Gastrocnemius medialis (tissue), 4 donors: ENCODE results near the gene INTS15. TPM values are rescaled to one million over a fixed set of nuclear protein-coding genes. Genes with fewer than 3 reads are reported as not detected.

Source experiments
- ATAC-seq, 2 donors: fragments of 150-250 bp; one replicate each; pipeline ENCODE4 v1.9.1; 2016
- DNase-seq, 2 donors: peaks; one replicate each; pipeline ENCODE4 v3.0.0-alpha.2; 2019
- H3K27ac ChIP-seq, 4 donors: fragments of 200-600 bp; sonication (generic); 1 replicate in 1 of 4; 2 replicates in 3 of 4; pipeline ENCODE4 v1.5.1; 2016 to 2018; ENCODE audit warnings: mild to moderate bottlenecking in 2 of 4, moderate library complexity in 1 of 4
- H3K27me3 ChIP-seq, 3 donors: fragments of 200-600 bp; sonication (generic) in 2 of 3; 1 replicate in 1 of 3; 2 replicates in 2 of 3; pipeline versions ENCODE4 v1.5.1 to v1.6.0; 2016 to 2019; ENCODE audit warnings: mild to moderate bottlenecking in 1 of 3, moderate library complexity in 1 of 3
- H3K36me3 ChIP-seq, 2 donors: fragments of 200-600 bp; sonication (generic) in 1 of 2; one replicate each; pipeline ENCODE4 v1.5.1; 2017 to 2018
- H3K4me1 ChIP-seq, 2 donors: fragments of 200-600 bp; sonication (generic) in 1 of 2; one replicate each; pipeline ENCODE4 v1.5.1; 2016 to 2017; ENCODE audit warnings: mild to moderate bottlenecking in 2 of 2
- H3K4me3 ChIP-seq, 4 donors: fragments of 200-600 bp; sonication (generic) in 3 of 4; 1 replicate in 1 of 4; 2 replicates in 3 of 4; pipeline ENCODE4 v1.5.1; 2016 to 2019; ENCODE audit warnings: mild to moderate bottlenecking in 2 of 4
- H3K9me3 ChIP-seq, 3 donors: fragments of 200-600 bp; sonication (generic) in 2 of 3; 1 replicate in 1 of 3; 2 replicates in 2 of 3; pipeline ENCODE4 v1.5.1; 2016 to 2019
- CTCF ChIP-seq, 5 experiments: fragments of 450-650 bp in 3 of 5; fragments of 200-600 bp in 2 of 5; sonication (generic) in 2 of 5; IDR thresholded peaks in 4 of 5; conservative IDR thresholded peaks in 1 of 5; 1 replicate in 4 of 5; 2 replicates in 1 of 5; pipeline ENCODE4 v1.5.1; 2016 to 2019; ENCODE audit warnings: antibody characterized with exemption in 5 of 5, mild to moderate bottlenecking in 3 of 5, moderate library complexity in 3 of 5
- POLR2A ChIP-seq, 2 donors: fragments of 450-650 bp; IDR thresholded peaks; one replicate each; pipeline ENCODE4 v1.6.1; 2017; ENCODE audit warnings: antibody characterized with exemption in 2 of 2, mild to moderate bottlenecking in 2 of 2, moderate library complexity in 2 of 2
- in situ Hi-C, 4 donors: fragments of 200-750 bp; cut with MboI; loops; one replicate each; pipeline versions ENCODE4 v1.15.0 to v1.8.0; 2017; ENCODE audit warnings: low sequenced_read_pairs in 4 of 4
- intact Hi-C: fragments of 100-400 bp; cut with DNase I; formaldehyde crosslinking; loops from one replicate; pipeline ENCODE4 v1.15.1; 2023; ENCODE audit warnings: low total_unique reads
- total RNA-seq, 4 donors: library from RNA; depleted of rRNA; stranded (reverse); fragments of >200 nt; gene quantifications; one replicate each; pipeline versions ENCODE4 v1.1.0 to v1.2.3, GENCODE V29; 2016

INTS15 gene
- total RNA-seq, 4 donors from 2014 or later = 20.1 to 30.4 (median 26.1) TPM

- Histone ChIP-seq H3K9me3 (no peaks in the 10 kb centered on the region), H3K36me3 (peaks cover 0 to 3% of the 10 kb centered on the region in 2 donors), H3K27ac (no peak overlapping the region), H3K4me3 (no peak overlapping the region), H3K27me3 (no peaks in the 10 kb centered on the region), H3K4me1 (peaks cover 4 to 5% of the 10 kb centered on the region in 2 donors)
- ATAC-seq (no peak), DNase-seq (no peak)
- intact Hi-C loops (no loop called here), in situ Hi-C loops (no loop called here)
- TF ChIP-seq CTCF (IDR thresholded peaks at IDR 0.05 in 4 of 5, conservative IDR thresholded peaks at IDR 0.05 in 1 of 5) (no peak), POLR2A (IDR thresholded peaks at IDR 0.05) (no peak)
Measured at GRCh38 chr7:6613706-6614105, 23.9 kb downstream of the INTS15 start.

GRCh38 chr7:6614953-6615722 is 25.3 kb downstream of the INTS15 start, which contains the start of gene ZNF853:
TSS of gene ZNF853 (plus strand) at chr7:6615610. CDS start at chr7:6616175, 565 bp downstream.
- DNase-seq (no peak), ATAC-seq (peak in 1 of 2 donors; percentile 23)
- Histone ChIP-seq H3K27me3 (no peaks in the 10 kb centered on the region), H3K36me3 (peaks cover 0 to 3% of the 10 kb centered on the region in 2 donors), H3K27ac (peak within 1 kb of the TSS in 1 of 4 donors; percentile 35), H3K4me3 (peak within 1 kb of the TSS; percentile 65 to 77 (median 67)), H3K9me3 (no peaks in the 10 kb centered on the region), H3K4me1 (peaks cover 4 to 5% of the 10 kb centered on the region in 2 donors)
- in situ Hi-C loops (no loop called here), intact Hi-C loops (no loop called here)
- TF ChIP-seq CTCF (IDR thresholded peaks at IDR 0.05 in 4 of 5, conservative IDR thresholded peaks at IDR 0.05 in 1 of 5) (no peak), POLR2A (IDR thresholded peaks at IDR 0.05) (no peak)

- Histone ChIP-seq H3K36me3 (peaks cover 0 to 3% of the 10 kb centered on the region in 2 donors), H3K4me1 (peaks cover 4 to 5% of the 10 kb centered on the region in 2 donors), H3K27ac (no peak overlapping the region), H3K27me3 (no peaks in the 10 kb centered on the region), H3K9me3 (no peaks in the 10 kb centered on the region), H3K4me3 (peak overlapping the region; percentile 65 to 77 (median 67))
- intact Hi-C loops (no loop called here), in situ Hi-C loops (no loop called here)
- peak in 1 of 2 donors; percentile 36 for ATAC-seq
- DNase-seq = no peak
- TF ChIP-seq CTCF (IDR thresholded peaks at IDR 0.05 in 4 of 5, conservative IDR thresholded peaks at IDR 0.05 in 1 of 5) = no peak
- no peak for TF ChIP-seq POLR2A (IDR thresholded peaks at IDR 0.05)
Measured at GRCh38 chr7:6615723-6616555, 26.1 kb downstream of the INTS15 start.

- Histone ChIP-seq H3K27ac (no peak overlapping the region), H3K4me3 (no peak overlapping the region), H3K4me1 (peaks cover 4 to 5% of the 10 kb centered on the region in 2 donors), H3K36me3 (peaks cover 0 to 11% of the 10 kb centered on the region in 2 donors), H3K27me3 (no peaks in the 10 kb centered on the region), H3K9me3 (no peaks in the 10 kb centered on the region)
- intact Hi-C loops = no loop called here
- in situ Hi-C loops = no loop called here
- no peak for DNase-seq
- no peak for ATAC-seq
- TF ChIP-seq CTCF (IDR thresholded peaks at IDR 0.05 in 4 of 5, conservative IDR thresholded peaks at IDR 0.05 in 1 of 5) (no peak), POLR2A (IDR thresholded peaks at IDR 0.05) (no peak)
Measured at GRCh38 chr7:6616854-6617643, 27.2 kb downstream of the INTS15 start.
